CD4-positive, alpha-beta T cell (primary cell): ENCODE measurements around the gene SCN1A. TPM values are rescaled to one million over a fixed set of nuclear protein-coding genes. Genes with fewer than 3 reads are reported as not detected.

Experiments used
- ATAC-seq: fragments of 200-7000 bp; cut with Tn5 transposase; one replicate; pipeline ENCODE4 v1.10.0; 2022; ENCODE audit warnings: mild to moderate bottlenecking; ENCODE audit not compliant: poor library complexity
- CTCF ChIA-PET: fragments of 350-600 bp; sonication (Branson Sonifier 250); formaldehyde crosslinking; loops from one replicate; lab custom pipeline; 2021; ENCODE audit warnings: antibody characterized with exemption, inconsistent platforms; lab: Charles Lee
- POLR2A ChIA-PET: fragments of 350-600 bp; sonication (Branson Sonifier 250); formaldehyde crosslinking; loops from one replicate; lab custom pipeline; 2021; ENCODE audit warnings: antibody characterized with exemption, inconsistent platforms; lab: Charles Lee
- DNase-seq, 14 experiments: peaks; one replicate each; pipeline ENCODE4 v3.0.0-alpha.2; 2013 to 2020; ENCODE audit warnings: mixed read lengths in 2 of 14
- H3K27ac ChIP-seq, 2 donors: one replicate each; pipeline versions ENCODE4 v1.5.1 to v1.7.0; 2013; ENCODE audit warnings: low read length in 2 of 2, low read depth in 1 of 2, mild to moderate bottlenecking in 1 of 2
- H3K27me3 ChIP-seq, 2 experiments: 1 replicate in 1 of 2; 2 replicates in 1 of 2; pipeline versions ENCODE4 v1.6.1 to v1.7.0; 2013; ENCODE audit warnings: low read length in 2 of 2, control low read depth in 1 of 2, mild to moderate bottlenecking in 1 of 2, moderate library complexity in 1 of 2; ENCODE audit not compliant: insufficient read depth in 2 of 2, control insufficient read depth in 1 of 2
- H3K36me3 ChIP-seq: one replicate; pipeline ENCODE4 v1.6.1; 2013; ENCODE audit warnings: low read length, control low read depth; ENCODE audit not compliant: insufficient read depth
- H3K4me1 ChIP-seq: one replicate; pipeline ENCODE4 v1.6.1; 2013; ENCODE audit warnings: low read length, control low read depth; ENCODE audit not compliant: insufficient read depth
- H3K4me3 ChIP-seq: one replicate; pipeline ENCODE4 v1.5.1; 2013; ENCODE audit warnings: mild to moderate bottlenecking, low read length, moderate library complexity
- H3K9me3 ChIP-seq, 2 experiments: 1 replicate in 1 of 2; 2 replicates in 1 of 2; pipeline versions ENCODE4 v1.6.1 to v1.7.0; 2013; ENCODE audit warnings: low read length in 2 of 2, mild to moderate bottlenecking in 2 of 2, control low read depth in 1 of 2, moderate library complexity in 1 of 2; ENCODE audit not compliant: control insufficient read depth in 1 of 2, insufficient read depth in 1 of 2
- H3K27ac Mint-ChIP-seq: one replicate; pipeline ENCODE4 v1.8.0; 2020; ENCODE audit warnings: mixed read lengths
- H3K27me3 Mint-ChIP-seq: one replicate; pipeline ENCODE4 v1.8.0; 2021; ENCODE audit warnings: mixed read lengths
- H3K36me3 Mint-ChIP-seq: one replicate; pipeline ENCODE4 v1.8.0; 2021; ENCODE audit warnings: low read depth, mixed read lengths
- H3K4me1 Mint-ChIP-seq: one replicate; pipeline ENCODE4 v1.8.0; 2021; ENCODE audit warnings: low read depth, mixed read lengths
- H3K4me3 Mint-ChIP-seq: one replicate; pipeline ENCODE4 v1.8.0; 2020; ENCODE audit warnings: mild to moderate bottlenecking, mixed read lengths
- H3K9me3 Mint-ChIP-seq: one replicate; pipeline ENCODE4 v1.8.0; 2020; ENCODE audit warnings: mixed read lengths
- CTCF ChIP-seq: fragments of 200-600 bp; IDR thresholded peaks from one replicate; pipeline ENCODE4 v1.8.0; 2022; ENCODE audit warnings: antibody characterized with exemption, mild to moderate bottlenecking
- intact Hi-C, 2 experiments: fragments of 100-400 bp; cut with DNase I in 1 of 2; cut with micrococcal nuclease in 1 of 2; formaldehyde crosslinking; loops; one replicate each; pipeline versions ENCODE4 v1.15.1 to v1.9.0; 2023 to 2025; cut with DNase I, micrococcal nuclease
- total RNA-seq, 174 experiments: library from RNA in 2 of 174; stranded (reverse) in 2 of 174; gene quantifications; one replicate each; pipeline ENCODE4 v1.2.3 and lab custom pipeline; 2021 to 2026

SCN1A gene
- total RNA-seq, 2 experiments from 2014 or later, result not detected

GRCh38 chr2:165969227-165969626, 158.6 kb downstream of the SCN1A start:
- Mint-ChIP-seq H3K36me3 (no peaks in the 10 kb centered on the region), H3K9me3 (no peaks in the 10 kb centered on the region), H3K27ac (no peak overlapping the region), H3K27me3 (peaks cover 48% of the 10 kb centered on the region), H3K4me3 (no peak overlapping the region), H3K4me1 (no peaks in the 10 kb centered on the region)
- no peak for ATAC-seq
- POLR2A ChIA-PET, result no interaction called here
- H3K9me3 ChIP-seq, result peaks cover 0 to 3% of the 10 kb centered on the region in 2 experiments
- intact Hi-C loops, result no loop called here
- TF ChIP-seq CTCF, result no peak
- H3K27me3 ChIP-seq, result peaks cover 0 to 5% of the 10 kb centered on the region in 2 experiments
- no peak overlapping the region for H3K4me3 ChIP-seq
- no peaks in the 10 kb centered on the region for H3K36me3 ChIP-seq
- DNase-seq, result no peak
- H3K4me1 ChIP-seq, result no peaks in the 10 kb centered on the region
- H3K27ac ChIP-seq, result no peak overlapping the region
- CTCF ChIA-PET, result no interaction called here

DNA sequence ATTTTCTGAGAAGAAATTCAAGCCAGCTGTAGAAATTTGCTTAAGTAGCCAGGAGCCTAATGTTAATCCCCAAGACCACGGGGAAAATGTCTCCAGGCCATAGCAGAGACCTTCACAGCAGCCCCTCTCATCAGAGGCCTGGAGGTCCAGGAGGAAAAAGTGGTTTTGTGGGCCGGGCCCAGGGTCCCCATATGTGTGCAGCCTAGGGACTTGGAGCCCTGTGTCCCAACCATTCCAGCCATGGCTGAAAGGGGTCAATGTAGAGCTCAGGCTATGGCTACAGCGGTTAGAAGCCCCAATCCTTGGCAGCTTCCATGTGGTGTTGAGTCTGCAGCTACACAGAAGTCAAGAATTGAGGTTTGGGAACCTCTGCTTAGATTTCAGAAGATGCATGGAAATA, 160.1 kb downstream of the SCN1A start:
- CTCF ChIA-PET, result no interaction called here
- H3K27ac ChIP-seq, result no peak overlapping the region
- H3K4me3 ChIP-seq, result no peak overlapping the region
- Mint-ChIP-seq H3K27me3 (peaks cover 35% of the 10 kb centered on the region), H3K4me1 (no peaks in the 10 kb centered on the region), H3K4me3 (no peak overlapping the region), H3K27ac (no peak overlapping the region), H3K36me3 (no peaks in the 10 kb centered on the region), H3K9me3 (no peaks in the 10 kb centered on the region)
- DNase-seq, result no peak
- no peak for ATAC-seq
- H3K36me3 ChIP-seq, result no peaks in the 10 kb centered on the region
- POLR2A ChIA-PET, result no interaction called here
- intact Hi-C loops, result no loop called here
- H3K27me3 ChIP-seq, result peaks cover 0 to 5% of the 10 kb centered on the region in 2 experiments
- H3K4me1 ChIP-seq, result no peaks in the 10 kb centered on the region
- H3K9me3 ChIP-seq, result peaks cover 0 to 3% of the 10 kb centered on the region in 2 experiments
- TF ChIP-seq CTCF, result no peak

DNA sequence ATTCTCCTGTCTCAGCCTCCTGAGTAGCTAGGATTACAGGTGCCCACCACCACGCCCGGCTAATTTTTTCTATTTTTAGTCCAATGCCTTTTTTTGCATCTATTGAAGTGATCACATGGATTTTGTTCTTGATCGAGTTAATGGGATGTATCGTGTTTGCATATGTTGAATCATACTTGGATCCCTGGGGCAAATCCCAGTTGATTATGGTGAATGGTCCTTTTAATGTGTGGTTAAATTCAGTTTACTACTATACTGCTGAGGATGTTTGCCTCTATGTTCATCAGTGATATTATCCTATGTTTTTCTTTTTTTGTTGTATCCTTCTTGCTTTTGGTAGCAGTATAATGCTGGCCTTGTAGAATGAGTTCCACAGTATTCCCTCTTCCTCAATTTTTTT, 166.0 kb downstream of the SCN1A start:
- no peaks in the 10 kb centered on the region for H3K9me3 Mint-ChIP-seq
- no peak overlapping the region for H3K27ac Mint-ChIP-seq
- intact Hi-C loops, result no loop called here
- Histone ChIP-seq H3K36me3 (no peaks in the 10 kb centered on the region), H3K27ac (no peak overlapping the region), H3K4me3 (no peak overlapping the region), H3K9me3 (no peaks in the 10 kb centered on the region), H3K27me3 (no peaks in the 10 kb centered on the region), H3K4me1 (no peaks in the 10 kb centered on the region)
- no peak for TF ChIP-seq CTCF
- CTCF ChIA-PET, result no interaction called here
- H3K4me1 Mint-ChIP-seq, result no peaks in the 10 kb centered on the region
- POLR2A ChIA-PET, result no interaction called here
- H3K27me3 Mint-ChIP-seq, result no peaks in the 10 kb centered on the region
- H3K36me3 Mint-ChIP-seq, result no peaks in the 10 kb centered on the region
- H3K4me3 Mint-ChIP-seq, result no peak overlapping the region
- DNase-seq, result no peak
- ATAC-seq, result no peak
